Measurements from ENCODE around the gene SLC13A3.

The SLC13A3 gene

DNA sequence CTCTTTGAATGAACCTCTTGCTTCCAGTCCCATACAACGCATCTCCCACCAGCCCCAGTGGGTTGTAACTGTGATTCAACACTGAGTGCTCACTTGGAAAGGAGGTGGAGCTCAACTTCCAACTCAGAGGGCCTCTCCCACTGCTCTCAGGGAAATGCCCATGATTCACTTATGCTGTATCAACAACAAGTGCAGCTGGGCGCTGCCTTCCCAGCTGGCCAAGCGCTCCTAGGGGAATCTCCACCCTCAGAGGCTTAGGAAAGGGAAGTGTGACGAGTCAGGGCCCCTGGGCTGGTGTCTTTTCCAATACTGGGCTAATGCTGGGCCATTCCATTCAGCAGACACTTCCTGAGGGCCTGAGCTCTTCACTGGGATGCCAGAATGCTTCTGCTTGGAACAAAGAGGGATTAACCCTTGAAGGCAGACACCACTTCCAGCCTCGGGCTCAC, 92.7 kb downstream of the SLC13A3 start:
- peak; percentile 23 to 47 for DNase-seq (ENCODE audit: low read depth in 2 of 2)

- no peak for DNase-seq (ENCODE audit: low read depth in 2 of 2)
These were observed 93.9 kb downstream of the SLC13A3 start for GRCh38 chr20:46557231-46557956.

DNA sequence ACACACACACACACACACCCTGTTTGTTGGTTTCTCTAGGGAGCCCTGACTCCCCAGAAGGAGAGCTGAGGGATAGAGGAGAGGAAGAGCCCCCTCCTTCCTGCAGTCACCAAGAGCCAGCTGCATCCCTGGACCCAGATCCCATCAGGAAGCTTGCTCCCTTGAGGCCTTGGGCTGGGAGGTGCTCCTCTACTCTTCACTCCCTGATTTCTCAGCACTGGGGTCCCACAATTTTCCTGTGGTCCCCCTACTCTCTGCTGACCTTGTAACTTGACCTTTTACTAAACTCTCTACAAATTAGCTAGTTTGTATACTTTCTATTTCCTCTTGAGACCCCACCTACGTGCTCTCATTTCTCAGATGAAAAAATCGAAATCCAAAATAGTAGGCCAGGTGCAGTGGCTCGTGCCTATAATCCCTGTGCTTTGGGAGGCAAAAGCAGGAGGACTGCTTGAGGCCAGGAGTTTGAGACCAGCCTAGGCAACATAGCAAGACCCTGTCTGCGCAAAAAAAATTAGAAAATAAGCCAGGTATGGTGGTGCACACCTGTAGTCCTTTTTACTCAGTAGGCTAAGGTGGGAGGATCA, 95.8 kb downstream of the SLC13A3 start:
- no peak for DNase-seq (ENCODE audit: low read depth in 2 of 2)

DNA sequence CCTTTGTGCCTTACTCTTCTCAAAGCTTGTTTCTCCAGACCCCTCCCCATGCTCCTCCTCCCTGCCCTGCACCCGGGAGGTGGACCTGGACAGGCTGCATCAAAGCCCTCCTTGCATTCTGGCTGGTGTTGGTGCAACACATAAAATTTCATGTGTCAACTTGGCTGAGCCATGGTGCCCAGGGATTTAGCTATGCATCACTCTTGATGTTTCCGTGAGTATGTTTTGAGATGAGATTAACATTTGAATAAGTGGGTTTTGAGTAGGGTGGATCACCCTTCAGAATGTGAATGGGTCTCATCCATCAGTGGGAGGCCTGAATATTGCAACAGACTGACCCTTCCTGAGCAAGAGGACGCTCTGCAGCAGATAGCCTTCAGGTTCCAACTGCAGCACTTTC, 96.4 kb downstream of the SLC13A3 start:
- DNase-seq (ENCODE audit: low read depth in 2 of 2) = no peak

GRCh38 chr20:46553926-46554325, 97.3 kb downstream of the SLC13A3 start:
- no peak for DNase-seq (ENCODE audit: low read depth in 2 of 2)

GRCh38 chr20:46552460-46553420, 98.5 kb downstream of the SLC13A3 start:
- peak; percentile 31 to 33 for DNase-seq (ENCODE audit: low read depth in 2 of 2)

- no peak for DNase-seq (ENCODE audit: low read depth in 2 of 2)
These were observed 99.5 kb downstream of the SLC13A3 start for GRCh38 chr20:46551522-46552381.

GRCh38 chr20:46550461-46550860, 100.8 kb downstream of the SLC13A3 start, which contains the start of gene OCSTAMP:
TSS of gene OCSTAMP (minus strand) at chr20:46550654. CDS start at chr20:46550560, 94 bp downstream.
- no peak for DNase-seq (ENCODE audit: low read depth in 2 of 2)

GRCh38 chr20:46549188-46549972, 101.9 kb downstream of the SLC13A3 start:
- DNase-seq (ENCODE audit: low read depth in 2 of 2) = no peak

- no peak for DNase-seq (ENCODE audit: low read depth in 2 of 2)
These were observed 102.6 kb downstream of the SLC13A3 start for GRCh38 chr20:46548688-46549087.

DNA sequence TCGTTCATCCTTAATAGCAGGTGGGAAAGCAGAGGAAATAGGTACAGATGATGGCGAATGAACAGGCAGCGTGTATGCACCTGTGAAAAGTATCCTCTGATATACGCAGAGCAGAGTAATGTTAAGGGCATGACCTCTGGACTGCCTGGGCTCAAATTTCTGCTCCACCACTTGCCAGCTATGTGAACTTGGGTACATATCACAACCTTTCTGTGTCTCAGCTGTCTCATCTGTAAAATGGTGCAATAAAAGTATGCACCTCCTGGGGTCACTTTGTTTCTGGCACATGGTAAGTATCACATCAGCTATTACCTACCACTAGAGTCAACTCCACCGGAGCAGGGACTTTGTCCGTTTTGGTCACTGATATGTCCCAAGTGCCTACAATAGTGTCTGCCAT, 103.3 kb downstream of the SLC13A3 start:
- DNase-seq (ENCODE audit: low read depth in 2 of 2) = no peak

- DNase-seq (ENCODE audit: low read depth in 2 of 2) = no peak
These were observed 104.3 kb downstream of the SLC13A3 start for GRCh38 chr20:46546936-46547335.

- no peak for DNase-seq (ENCODE audit: low read depth in 2 of 2)
These were observed 105.0 kb downstream of the SLC13A3 start for GRCh38 chr20:46546298-46546697.

- DNase-seq (ENCODE audit: low read depth in 2 of 2) = no peak
These were observed 105.5 kb downstream of the SLC13A3 start for GRCh38 chr20:46545827-46546138.

DNA sequence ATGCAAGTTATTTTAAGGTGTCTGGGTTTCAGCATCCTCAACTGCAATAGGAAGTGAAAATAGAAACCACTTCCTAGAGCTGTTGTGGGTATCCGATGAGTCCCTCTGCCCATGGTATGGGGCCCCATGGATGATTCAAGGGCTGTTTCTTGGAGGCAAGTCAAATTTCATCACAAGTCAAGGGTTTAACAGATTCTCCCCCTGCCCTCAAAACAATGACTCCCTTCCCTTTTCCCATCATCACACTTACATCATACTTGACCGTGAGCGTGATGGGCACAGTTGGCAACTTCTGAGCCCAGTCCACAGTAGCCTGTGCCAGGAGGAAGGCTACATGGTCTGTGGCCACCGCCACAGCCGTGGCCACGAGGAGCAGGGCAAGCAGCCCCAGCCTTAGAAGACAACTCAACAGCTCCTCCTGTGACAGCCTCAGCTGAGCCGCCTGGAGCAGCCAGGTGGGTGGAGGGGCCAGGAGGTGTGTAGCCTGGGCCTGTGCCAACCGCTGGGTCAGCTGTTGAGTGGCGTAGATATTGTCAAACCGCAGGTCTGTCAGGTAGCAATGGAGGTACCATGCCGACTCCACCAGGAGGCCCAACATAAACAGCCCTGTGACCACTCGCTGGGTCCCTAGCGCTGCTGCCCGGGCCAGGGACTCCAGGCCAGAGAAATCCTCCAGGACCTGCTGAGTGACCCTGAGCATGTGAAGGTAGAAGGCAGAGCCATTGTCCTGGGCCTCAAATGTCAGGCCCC, 106.0 kb downstream of the SLC13A3 start:
- DNase-seq (ENCODE audit: low read depth in 2 of 2) = peak in 1 of 2 donors; percentile 23

DNA sequence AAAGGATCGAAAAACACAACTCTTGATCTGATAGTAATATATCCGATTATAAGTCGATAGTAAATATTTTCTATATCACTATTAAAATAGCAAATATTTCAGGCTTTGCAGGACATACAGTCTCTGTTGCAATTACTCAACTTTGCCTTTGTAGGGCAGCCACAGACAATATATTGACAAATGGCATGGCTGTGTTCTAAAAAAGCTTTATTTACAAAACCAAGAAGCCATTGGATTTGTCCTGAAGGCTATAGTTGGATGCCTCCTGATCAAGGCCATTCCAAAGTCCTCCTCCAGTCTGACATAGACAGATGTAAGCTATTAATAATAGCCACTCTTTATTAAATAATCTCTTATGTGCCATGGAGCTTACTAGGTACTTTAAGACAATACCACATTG, 106.7 kb downstream of the SLC13A3 start:
- no peak for DNase-seq (ENCODE audit: low read depth in 2 of 2)

- no peak for DNase-seq (ENCODE audit: low read depth in 2 of 2)
These were observed 107.3 kb downstream of the SLC13A3 start for GRCh38 chr20:46543959-46544358.

DNA sequence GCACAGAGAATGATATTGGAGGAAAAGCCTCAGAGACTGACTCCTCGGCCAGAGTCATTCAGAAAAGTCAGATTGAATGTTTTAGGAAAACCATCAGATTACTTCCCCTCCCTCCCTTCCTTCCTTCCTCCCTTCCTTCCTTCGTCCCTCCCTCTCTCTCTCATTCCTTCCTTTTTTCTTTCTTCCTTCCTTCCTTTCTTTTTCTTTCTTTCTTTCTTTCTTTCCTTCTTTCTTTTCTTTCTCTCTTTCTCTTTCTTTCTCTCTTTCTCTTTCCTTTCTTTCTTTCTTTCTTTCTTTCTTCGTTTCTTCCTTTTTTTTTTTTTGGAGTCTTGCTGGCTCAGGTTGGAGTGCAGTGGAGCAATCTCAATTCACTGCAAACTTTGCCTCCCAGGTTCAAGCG, 108.2 kb downstream of the SLC13A3 start:
- no peak for DNase-seq (ENCODE audit: low read depth in 2 of 2)

- DNase-seq (ENCODE audit: low read depth in 2 of 2) = no peak
These were observed 109.9 kb downstream of the SLC13A3 start for GRCh38 chr20:46541229-46541935.
